IMR-90 (cell line): Measurements from ENCODE around the gene PTPRN2. TPM values are rescaled to one million over a fixed set of nuclear protein-coding genes. Genes with fewer than 3 reads are reported as not detected.

ENCODE experiments used
- ATAC-seq: fragments of 200-7000 bp; cut with Tn5 transposase; 2 replicates; pipeline ENCODE4 v1.9.1; 2020; ENCODE audit warnings: low read depth, mild to moderate bottlenecking, moderate library complexity
- BruUV-seq: library from RNA; stranded (reverse); fragments of 400-500 nt; replicated peaks from 2 replicates; lab custom pipeline; 2021; lab: Mats Ljungman, UMichigan
- CTCF ChIA-PET: fragments of 300-600 bp; formaldehyde crosslinking; extraction: SDS; loops from one replicate; lab custom pipeline; 2021; ENCODE audit warnings: antibody characterized with exemption; lab: Yijun Ruan, JAX
- POLR2A ChIA-PET: fragments of 300-600 bp; sonication (Branson Sonifier 250); formaldehyde crosslinking; loops from one replicate; lab custom pipeline; 2022; ENCODE audit warnings: antibody characterized with exemption; ENCODE audit not compliant: unreplicated experiment; lab: Charles Lee
- DNase-seq: peaks from one replicate; pipeline ENCODE4 v3.0.0; 2013
- H2AFZ ChIP-seq: replicated peaks from 2 replicates; pipeline ENCODE3; 2013; ENCODE audit warnings: low read length, mild to moderate bottlenecking; ENCODE audit not compliant: poor library complexity
- H2AK5ac ChIP-seq: 2 replicates; pipeline ENCODE4 v1.6.1; 2013; ENCODE audit warnings: low read depth, low read length, inconsistent platforms
- H2AK9ac ChIP-seq: replicated peaks from 2 replicates; pipeline ENCODE3; 2013; ENCODE audit warnings: mild to moderate bottlenecking, low read depth, low read length, moderate library complexity; ENCODE audit not compliant: poor library complexity
- H2BK120ac ChIP-seq: 2 replicates; pipeline ENCODE4 v1.6.1; 2013; ENCODE audit warnings: low read depth, low read length, inconsistent platforms
- H2BK15ac ChIP-seq: 3 replicates; pipeline ENCODE4 v1.6.1; 2013; ENCODE audit warnings: low read depth, low read length, inconsistent platforms
- H2BK20ac ChIP-seq: 2 replicates; pipeline ENCODE4 v1.6.1; 2013; ENCODE audit warnings: low read depth, mild to moderate bottlenecking, inconsistent platforms, low read length, moderate library complexity
- H2BK5ac ChIP-seq: 2 replicates; pipeline ENCODE4 v1.6.1; 2013; ENCODE audit warnings: mild to moderate bottlenecking, low read depth, low read length, inconsistent platforms; ENCODE audit not compliant: poor library complexity, severe bottlenecking
- H3K14ac ChIP-seq: replicated peaks from 2 replicates; pipeline ENCODE4 v1.6.1; 2013; ENCODE audit warnings: low read depth, low read length, inconsistent platforms
- H3K18ac ChIP-seq: 2 replicates; pipeline ENCODE4 v1.6.1; 2013; ENCODE audit warnings: low read depth, low read length, control low read depth
- H3K23ac ChIP-seq: 2 replicates; pipeline ENCODE4 v1.6.1; 2013; ENCODE audit warnings: low read depth, low read length, inconsistent platforms
- H3K27ac ChIP-seq: 2 replicates; pipeline ENCODE4 v1.5.1; 2013; ENCODE audit warnings: mild to moderate bottlenecking, control low read depth, low read length; ENCODE audit not compliant: insufficient read depth
- H3K27me3 ChIP-seq: 2 replicates; pipeline ENCODE4 v1.6.1; 2013; ENCODE audit warnings: low read length; ENCODE audit not compliant: control insufficient read depth, insufficient read depth
- H3K36me3 ChIP-seq: 2 replicates; pipeline ENCODE4 v1.6.1; 2013; ENCODE audit warnings: low read length, mixed read lengths; ENCODE audit not compliant: control insufficient read depth, insufficient read depth
- H3K4ac ChIP-seq: 2 replicates; pipeline ENCODE4 v1.6.1; 2013; ENCODE audit warnings: low read depth, low read length, inconsistent platforms
- H3K4me1 ChIP-seq: 2 replicates; pipeline ENCODE4 v1.6.1; 2013; ENCODE audit warnings: low read length, mixed read lengths; ENCODE audit not compliant: control insufficient read depth, insufficient read depth
- H3K4me2 ChIP-seq: 2 replicates; pipeline ENCODE4 v1.6.1; 2013; ENCODE audit warnings: low read depth, mild to moderate bottlenecking, control low read depth, low read length, moderate library complexity
- H3K4me3 ChIP-seq: 2 replicates; pipeline ENCODE4 v1.5.1; 2013; ENCODE audit warnings: low read depth, mild to moderate bottlenecking, control low read depth, low read length, moderate library complexity; ENCODE audit not compliant: insufficient read depth
- H3K56ac ChIP-seq: 2 replicates; pipeline ENCODE4 v1.6.1; 2013; ENCODE audit warnings: low read length, inconsistent platforms; ENCODE audit not compliant: insufficient read depth; ENCODE audit errors: extremely low read depth
- H3K79me1 ChIP-seq, 2 experiments: 2 replicates each; pipeline ENCODE4 v1.6.1; 2013; ENCODE audit warnings: low read length in 2 of 2, inconsistent platforms in 1 of 2, low read depth in 1 of 2
- H3K9ac ChIP-seq: 2 replicates; pipeline ENCODE4 v1.6.1; 2013; ENCODE audit warnings: low read depth, low read length, control low read depth
- H3K9me1 ChIP-seq: 2 replicates; pipeline ENCODE4 v1.6.1; 2013; ENCODE audit warnings: low read length, inconsistent platforms; ENCODE audit not compliant: insufficient read depth
- H3K9me3 ChIP-seq: 2 replicates; pipeline ENCODE4 v1.6.1; 2013; ENCODE audit warnings: low read length; ENCODE audit not compliant: control insufficient read depth, insufficient read depth
- H4K20me1 ChIP-seq: 2 replicates; pipeline ENCODE4 v1.6.1; 2013; ENCODE audit warnings: low read length, inconsistent platforms; ENCODE audit not compliant: insufficient read depth
- H4K5ac ChIP-seq: 2 replicates; pipeline ENCODE4 v1.6.1; 2013; ENCODE audit warnings: mild to moderate bottlenecking, low read depth, low read length, control low read depth
- H4K8ac ChIP-seq, 2 experiments: 2 replicates each; pipeline ENCODE4 v1.6.1; 2013; ENCODE audit warnings: low read depth in 2 of 2, low read length in 2 of 2, control low read depth in 1 of 2, inconsistent platforms in 1 of 2
- H4K91ac ChIP-seq: 2 replicates; pipeline ENCODE4 v1.6.1; 2013; ENCODE audit warnings: low read depth, low read length, inconsistent platforms; ENCODE audit not compliant: insufficient read depth
- BHLHE40 ChIP-seq: fragments of 150-350 bp; IDR thresholded peaks from 2 replicates; pipeline ENCODE4 v1.6.1; 2016; ENCODE audit warnings: mild to moderate bottlenecking, low read depth, low read length
- ELK1 ChIP-seq: fragments of 150-350 bp; IDR thresholded peaks from 2 replicates; pipeline ENCODE4 v1.6.1; 2016; ENCODE audit warnings: low read depth, mild to moderate bottlenecking, low read length, moderate library complexity, borderline replicate concordance
- MAFK ChIP-seq: IDR thresholded peaks from 2 replicates; pipeline ENCODE4 v1.6.1; 2012; ENCODE audit warnings: low read depth, low read length, improper control_type of control experiment
- MAZ ChIP-seq: IDR thresholded peaks from 2 replicates; pipeline ENCODE4 v1.6.1; 2012; ENCODE audit warnings: low read depth, mild to moderate bottlenecking, low read length, improper control_type of control experiment, moderate library complexity, borderline replicate concordance
- MXI1 ChIP-seq: IDR thresholded peaks from 2 replicates; pipeline ENCODE4 v1.6.1; 2012; ENCODE audit warnings: low read depth, mild to moderate bottlenecking, low read length, moderate library complexity, borderline replicate concordance
- RAD21 ChIP-seq: IDR thresholded peaks from 2 replicates; pipeline ENCODE4 v1.6.1; 2012; ENCODE audit warnings: low read length, improper control_type of control experiment
- RFX5 ChIP-seq: IDR thresholded peaks from 2 replicates; pipeline ENCODE4 v1.8.0; 2012; ENCODE audit warnings: low read depth, mild to moderate bottlenecking, low read length, moderate library complexity
- SMC3 ChIP-seq: fragments of 150-350 bp; IDR thresholded peaks from 2 replicates; pipeline ENCODE4 v1.6.1; 2016; ENCODE audit warnings: low read depth, mild to moderate bottlenecking, antibody characterized with exemption, low read length, moderate library complexity
- WGBS, 2 experiments: methylation state at CpG; one replicate each; pipeline versions ENCODE4 v1.1.5 to v1.1.7; 2013; ENCODE audit warnings: missing lambda C conversion rate in 2 of 2; ENCODE audit not compliant: insufficient read length in 1 of 2; ENCODE audit errors: extremely low coverage in 2 of 2; 5-methylcytosine and 5-hydroxymethylcytosine counted together
- dilution Hi-C: fragments of 300-500 bp; cut with HindIII; formaldehyde crosslinking; loops from one replicate; pipeline ENCODE4 v1.14.3; 2018; ENCODE audit warnings: low sequenced_read_pairs; ENCODE audit not compliant: unreplicated experiment
- in situ Hi-C: fragments of 300-500 bp; cut with MboI; formaldehyde crosslinking; loops from 3 replicates; pipeline ENCODE4 v1.14.3; 2019; ENCODE audit warnings: low sequenced_read_pairs, inconsistent platforms, mixed read lengths
- intact Hi-C: fragments of 100-400 bp; cut with micrococcal nuclease; formaldehyde crosslinking; loops from 2 replicates; pipeline ENCODE4 v1.10.0; 2022
- polyA plus RNA-seq, 3 experiments: library from polyadenylated mRNA; depleted of rRNA; stranded (reverse); fragments of >200 nt; gene quantifications; 2 replicates each; pipeline ENCODE4 v1.2.3, GENCODE V29; 2012; ENCODE audit warnings: low replicate concordance in 1 of 3
- total RNA-seq: library from RNA; depleted of rRNA; stranded (reverse); fragments of >200 nt; gene quantifications from 2 replicates; pipeline ENCODE4 v1.2.3, GENCODE V29; 2012

Gene PTPRN2
- total and polyA plus RNA-seq, 2 of the 4 experiments (the other 2 are of a cell fraction): 0.03 TPM; not detected in 1

- Histone ChIP-seq H2AK9ac (no peak overlapping the region), H3K14ac (no peak overlapping the region), H3K18ac (no peak overlapping the region), H3K9me1 (no peaks in the 10 kb centered on the region), H3K79me1 (no peaks in the 10 kb centered on the region), H2AFZ (no peak overlapping the region), H2BK15ac (no peak overlapping the region), H4K8ac (no peak overlapping the region), H3K4me1 (no peaks in the 10 kb centered on the region), H3K27me3 (no peaks in the 10 kb centered on the region), H4K5ac (no peak overlapping the region), H3K27ac (no peak overlapping the region), H4K20me1 (no peaks in the 10 kb centered on the region), H3K4ac (no peak overlapping the region), H3K9me3 (peaks cover 49% of the 10 kb centered on the region), H2BK120ac (no peak overlapping the region), H4K91ac (no peak overlapping the region), H2AK5ac (no peak overlapping the region), H3K4me3 (no peak overlapping the region), H3K56ac (no peak overlapping the region), H3K9ac (no peak overlapping the region), H3K36me3 (no peaks in the 10 kb centered on the region), H2BK20ac (no peak overlapping the region), H2BK5ac (no peak overlapping the region), H3K23ac (no peak overlapping the region), H3K4me2 (no peak overlapping the region)
- ATAC-seq: no peak
- CTCF ChIA-PET: no interaction called here
- BruUV-seq: no TSS peak
- no peak for DNase-seq
- 43% methylated on average over 10 of the region's 12 CpGs; no CpG with 5 or more reads in 1 of the 2 experiments for WGBS, 2 experiments
- in situ Hi-C loops (no loop called here), dilution Hi-C loops (no loop called here), intact Hi-C loops (no loop called here)
- no peak for TF ChIP-seq ELK1
- TF ChIP-seq RFX5: no peak
- TF ChIP-seq MAFK: no peak
- TF ChIP-seq RAD21: no peak
- no peak for TF ChIP-seq SMC3
- no peak for TF ChIP-seq MAZ
- TF ChIP-seq BHLHE40: no peak
- TF ChIP-seq MXI1: no peak
- POLR2A ChIA-PET: no interaction called here
Observed at GRCh38 chr7:158005531-158005930, 582.1 kb downstream of the PTPRN2 start.
